GM19239 (cell line): ENCODE data around the gene DSTYK.

Experiments used
- DNase-seq: peaks from one replicate; pipeline ENCODE4 v3.0.0; 2011; ENCODE audit warnings: low spot score; ENCODE audit not compliant: insufficient read length
- FAIRE-seq: peaks from 2 replicates; lab custom pipeline; 2011; peaks lifted over from hg19 to GRCh38; lab: Jason Lieb, UNC

The DSTYK gene

DNA sequence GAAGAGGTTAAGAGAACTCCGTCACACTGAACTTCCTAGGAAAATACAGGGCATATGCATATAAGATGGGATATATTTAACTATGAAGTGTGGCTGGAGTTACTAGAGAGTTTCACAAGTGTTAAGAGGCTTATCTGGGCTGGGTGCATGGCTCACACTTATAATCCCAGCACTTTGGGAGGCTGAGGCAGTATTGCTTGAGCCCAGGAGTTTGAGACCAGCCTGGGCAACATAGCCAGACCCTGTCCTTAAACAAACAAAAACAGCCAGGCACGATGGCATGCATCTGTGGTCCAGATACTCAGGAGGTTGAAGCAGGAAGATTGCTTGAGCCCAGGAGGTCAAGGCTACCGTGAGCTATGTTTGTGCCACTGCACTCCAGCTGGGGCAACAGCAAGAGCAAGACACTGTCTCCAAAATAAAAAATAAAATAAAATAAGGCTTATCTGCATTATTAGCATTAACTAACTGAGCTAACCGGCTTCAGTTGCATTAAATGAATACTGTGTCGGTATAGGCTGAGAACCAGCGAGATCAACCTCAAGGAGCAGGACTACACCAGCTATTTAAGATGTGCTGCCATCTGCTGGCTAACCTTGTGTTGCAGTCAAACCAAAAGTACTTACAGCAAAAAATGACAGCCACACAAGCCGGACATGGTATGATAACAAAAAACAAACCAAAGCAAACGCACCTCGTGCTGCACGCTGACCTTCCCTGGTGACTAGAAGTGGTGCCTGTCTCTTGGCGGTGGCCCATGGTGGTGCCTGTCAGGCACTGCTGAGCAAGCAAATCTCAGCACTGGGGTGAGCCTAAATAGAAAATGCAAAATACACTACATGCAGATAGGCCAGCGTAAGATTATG, 70.0 kb downstream of the DSTYK start:
- peak; percentile 86 for FAIRE-seq
- peak; percentile 52 for DNase-seq

DNA sequence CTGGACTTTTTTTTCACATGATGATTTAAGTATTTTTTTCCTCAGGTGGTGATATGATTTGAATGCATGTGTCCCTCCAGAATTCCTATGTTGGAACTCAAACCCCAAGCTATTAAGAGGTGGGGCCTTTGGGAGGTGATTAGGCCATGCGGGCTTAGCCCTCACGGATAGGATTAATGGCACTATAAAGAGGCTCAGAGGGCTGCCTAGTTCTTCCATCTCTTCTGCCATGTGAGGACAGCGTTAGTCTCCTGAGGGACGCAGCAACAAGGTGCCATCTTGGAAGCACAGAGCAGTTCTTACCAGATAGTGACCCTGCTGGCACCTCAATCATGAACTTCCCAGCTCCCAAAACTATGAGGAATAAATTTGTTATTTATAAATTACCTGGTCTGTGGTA, 71.4 kb downstream of the DSTYK start:
- FAIRE-seq (no peak), DNase-seq (no peak)

DNA sequence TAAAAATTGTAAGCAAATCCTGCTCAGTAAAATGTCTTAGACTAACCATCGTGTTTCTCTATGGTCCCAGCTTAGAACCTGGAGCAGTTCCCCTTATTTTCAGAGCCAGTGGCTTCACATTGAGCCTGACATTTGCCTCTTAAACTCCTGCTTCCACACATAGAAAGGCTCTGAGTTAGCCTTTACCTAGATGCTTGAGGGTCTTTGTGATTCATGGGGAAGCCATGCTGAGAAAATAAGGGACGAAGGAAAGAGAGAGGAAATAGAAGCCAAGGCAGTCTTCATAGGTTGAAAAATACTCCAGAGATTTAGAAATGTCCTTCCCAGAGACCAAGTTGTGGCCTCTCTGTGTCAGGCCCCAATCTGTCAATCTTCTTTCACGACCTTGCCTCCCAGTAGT, 73.6 kb downstream of the DSTYK start:
- DNase-seq (no peak), FAIRE-seq (no peak)

DNA sequence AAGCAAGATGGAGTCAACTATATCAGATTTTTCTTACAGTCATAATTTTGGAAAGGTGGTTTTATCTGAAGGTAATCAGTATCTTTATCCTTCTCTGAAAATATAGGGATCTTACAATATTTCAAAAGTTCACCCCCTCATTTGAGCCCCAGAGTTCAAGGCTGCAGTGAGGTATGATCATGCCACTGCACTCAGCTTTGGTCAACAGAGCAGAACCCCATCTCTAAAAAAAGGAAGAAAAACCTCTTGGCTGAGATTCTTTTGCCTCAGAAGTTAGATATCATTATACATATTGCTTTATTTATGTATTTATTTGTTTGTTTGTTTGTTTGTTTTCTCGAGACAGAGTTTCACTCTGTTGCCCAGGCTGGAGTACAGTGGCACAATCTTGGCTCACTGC, 78.2 kb downstream of the DSTYK start:
- FAIRE-seq = no peak
- DNase-seq = no peak

DNA sequence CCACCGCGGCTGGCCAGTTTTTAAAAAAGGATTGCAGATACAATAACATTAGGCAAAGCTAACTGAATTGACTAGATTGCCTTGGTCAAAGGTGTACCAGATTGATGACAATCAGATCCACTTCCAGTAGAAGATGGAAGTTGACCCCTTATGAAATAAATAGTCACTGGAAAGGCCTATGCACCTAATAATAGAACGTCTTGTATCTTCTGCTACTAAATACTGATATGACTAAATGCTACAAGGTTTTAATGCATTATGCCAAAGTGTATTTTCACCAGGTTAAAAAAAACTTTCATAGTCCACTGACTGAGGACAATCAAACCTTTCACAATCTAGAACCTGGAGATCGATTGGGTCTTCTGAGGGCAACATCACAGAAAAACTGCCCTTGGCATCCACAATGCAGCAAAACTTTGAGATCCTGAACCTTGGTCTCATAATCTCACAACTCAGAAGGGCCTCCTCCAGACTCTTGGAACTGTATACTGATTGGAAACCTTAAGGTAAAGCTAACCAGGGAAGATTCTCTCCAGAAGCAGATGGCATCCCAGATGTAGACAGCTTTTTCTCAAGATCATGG, 82.0 kb downstream of the DSTYK start:
- DNase-seq (no peak), FAIRE-seq (no peak)

DNA sequence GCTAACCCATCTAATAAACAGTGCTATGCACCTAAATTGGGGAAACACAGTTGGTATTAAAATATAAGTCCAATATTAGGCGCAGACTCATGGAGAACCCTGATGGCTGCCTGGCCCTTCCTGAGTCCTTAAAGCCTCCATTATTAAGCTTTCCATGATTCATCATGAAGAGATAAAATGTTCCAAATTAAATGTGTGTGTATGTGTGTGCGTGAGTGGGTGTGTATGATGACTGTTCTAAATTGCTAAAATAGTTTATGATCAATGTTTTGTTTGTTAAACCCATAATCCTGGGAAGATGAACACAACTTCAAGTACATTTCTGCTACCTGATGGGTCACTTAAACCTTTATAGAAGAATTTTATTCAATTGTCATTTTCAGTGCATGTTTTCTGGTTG, 83.5 kb downstream of the DSTYK start:
- DNase-seq (no peak), FAIRE-seq (no peak)

DNA sequence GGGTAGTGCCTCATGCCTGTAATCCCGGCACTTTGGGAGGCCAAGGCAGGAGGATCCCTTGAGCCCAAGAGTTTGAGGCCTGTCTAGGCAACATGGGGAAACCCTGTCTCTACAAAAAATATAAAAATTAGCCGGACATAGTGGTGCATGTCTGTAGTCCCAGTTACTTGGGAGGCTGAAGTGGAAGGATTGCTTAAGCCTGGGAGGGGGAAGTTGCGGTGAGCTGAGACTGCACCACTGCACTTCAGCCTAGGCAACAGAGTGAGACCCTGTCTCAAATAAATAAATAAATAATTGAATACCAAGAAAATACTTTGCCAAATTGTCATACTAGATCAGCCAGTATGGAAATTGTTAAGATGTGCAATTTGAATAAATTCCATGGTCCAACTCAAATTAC, 83.9 kb downstream of the DSTYK start:
- FAIRE-seq (no peak), DNase-seq (no peak)

DNA sequence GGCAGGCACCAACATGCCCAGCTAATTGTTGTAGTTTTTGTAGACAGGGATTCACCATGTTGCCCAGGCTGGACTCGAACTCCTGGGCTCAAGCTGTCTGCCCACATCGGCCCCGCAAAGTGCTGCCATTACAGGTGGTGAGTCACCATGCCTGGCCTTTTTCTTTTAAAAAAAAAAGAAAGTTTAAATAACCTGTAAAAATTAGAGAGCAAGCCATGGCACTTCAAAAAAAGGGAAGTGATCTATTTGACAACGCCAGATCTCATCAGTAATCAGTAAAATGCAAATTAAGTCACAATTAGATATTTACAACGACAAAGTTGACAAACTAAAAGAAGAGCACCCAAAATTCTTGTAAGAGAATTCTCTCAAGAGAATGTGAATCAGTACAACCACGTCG, 86.8 kb downstream of the DSTYK start:
- FAIRE-seq (no peak), DNase-seq (no peak)

DNA sequence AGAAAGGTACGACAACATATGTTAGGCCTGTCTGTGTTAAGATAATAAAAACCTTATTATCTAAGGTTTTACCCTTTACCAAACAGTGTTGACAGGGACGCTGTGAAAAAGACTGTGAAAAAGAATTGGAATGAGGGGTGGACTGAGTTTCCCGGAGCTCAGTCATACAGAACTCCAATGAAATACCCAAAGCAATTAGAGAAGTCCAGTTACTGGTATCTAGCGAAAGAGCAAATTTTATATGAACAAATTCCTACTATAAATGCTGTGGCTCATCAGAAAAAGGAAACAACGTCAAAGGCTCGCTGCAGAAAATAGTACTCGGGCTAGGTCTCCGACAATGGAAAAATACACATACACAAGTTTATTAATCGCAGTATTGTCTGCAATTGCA, 89.0 kb downstream of the DSTYK start:
- FAIRE-seq = no peak
- DNase-seq = no peak

DNA sequence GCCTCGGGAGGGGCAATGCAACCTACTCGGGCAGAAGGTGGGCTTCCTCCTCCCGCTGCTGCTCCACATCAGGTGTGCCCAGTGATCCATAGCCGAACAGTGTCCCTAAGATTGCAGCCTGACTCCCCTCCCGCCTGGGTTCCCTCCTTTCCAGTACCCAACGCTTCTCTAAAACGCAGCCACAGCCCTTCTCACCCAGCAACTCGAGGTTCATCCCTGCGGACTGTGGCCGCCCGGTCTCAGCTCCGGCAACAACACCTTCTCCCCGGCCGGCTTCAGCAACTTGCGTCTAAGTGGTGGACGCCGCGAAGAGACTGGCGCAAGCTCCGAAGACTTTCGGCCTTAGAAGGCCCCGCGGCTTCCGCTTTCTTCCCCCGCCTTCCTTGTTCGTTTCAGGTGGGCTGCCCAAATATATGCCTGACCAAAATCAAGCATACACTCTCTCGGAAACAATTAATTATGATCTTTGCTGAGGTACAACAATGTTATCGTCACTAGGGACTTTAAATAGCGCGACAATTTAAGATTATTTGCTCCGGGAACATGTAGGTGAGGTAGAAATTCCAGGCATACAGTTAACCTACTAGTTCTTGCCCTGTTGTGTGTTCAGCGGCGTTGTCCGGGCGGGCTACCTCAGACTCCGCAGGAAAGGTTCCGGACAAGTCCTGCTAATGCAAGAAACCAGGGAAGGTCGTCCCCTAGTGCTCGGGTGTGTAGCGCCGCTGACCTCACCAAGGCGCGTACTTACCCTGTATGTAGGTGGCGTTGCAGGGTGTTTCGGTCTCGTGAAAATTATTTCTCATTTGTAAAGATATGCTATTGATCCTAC, 89.6 kb downstream of the DSTYK start, which contains the start of gene RBBP5:
RBBP5 (minus strand) TSS at position 319 of the 829 bp plus-strand sequence; CDS start at position 214, 105 bp downstream.
- FAIRE-seq (peak; percentile 98), DNase-seq (peak; percentile 77)

DNA sequence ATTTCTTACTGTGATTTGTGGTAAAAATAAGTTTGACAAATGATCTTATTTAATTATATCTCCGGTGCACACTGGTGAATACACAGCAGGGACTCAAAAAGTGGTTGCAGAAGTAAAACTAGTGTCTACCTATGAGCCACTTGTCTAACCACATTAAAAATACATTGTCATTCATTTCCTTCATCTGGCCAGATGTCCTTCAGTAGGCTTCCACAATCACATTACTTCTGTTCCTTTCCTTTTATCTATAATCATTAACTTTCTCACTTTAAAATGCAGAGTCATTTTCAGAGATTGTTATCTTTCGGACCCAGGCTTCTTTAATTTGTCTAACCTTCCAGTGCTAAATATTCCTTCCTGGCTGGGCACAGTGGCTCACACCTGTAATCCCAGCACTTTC, 92.8 kb downstream of the DSTYK start:
- FAIRE-seq (no peak), DNase-seq (no peak)

DNA sequence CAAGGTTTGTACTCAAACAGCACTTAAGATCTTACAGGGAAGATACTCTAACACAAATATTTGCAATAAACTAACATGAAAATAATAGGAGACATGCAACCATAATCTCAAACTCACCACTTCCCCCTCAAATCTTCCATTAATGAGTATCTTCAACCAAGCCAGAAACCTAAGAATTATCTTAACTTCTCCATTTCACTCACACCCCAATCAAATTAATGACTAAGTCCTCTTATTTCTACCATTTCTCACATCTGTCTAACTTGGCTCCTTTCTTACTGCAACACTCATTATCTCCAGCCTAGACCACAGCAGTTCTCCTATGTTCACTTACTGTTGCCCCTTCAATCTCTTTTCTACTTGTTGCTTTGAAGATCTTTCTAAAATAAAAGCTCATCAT, 100.1 kb downstream of the DSTYK start:
- DNase-seq (no peak), FAIRE-seq (no peak)

DNA sequence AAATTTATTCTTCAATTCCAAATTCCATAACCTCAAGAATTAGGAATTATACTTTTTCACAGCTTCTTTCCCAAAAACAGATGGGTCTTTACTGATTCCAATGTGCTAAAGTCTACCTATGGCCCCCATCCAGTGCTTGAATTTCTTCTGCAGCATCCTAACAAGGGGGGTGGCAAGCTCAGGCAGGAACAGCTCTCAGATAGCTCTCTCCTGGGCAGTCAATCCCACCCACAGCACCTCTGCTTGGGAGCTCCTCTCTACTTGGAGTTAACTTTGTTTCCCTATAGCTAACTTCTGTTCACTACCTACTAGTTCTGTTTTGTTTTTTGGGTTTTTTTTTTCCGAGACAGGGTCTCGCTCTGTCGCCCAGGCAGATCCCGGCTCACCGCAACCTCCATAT, 101.8 kb downstream of the DSTYK start:
- FAIRE-seq = no peak
- DNase-seq = no peak

DNA sequence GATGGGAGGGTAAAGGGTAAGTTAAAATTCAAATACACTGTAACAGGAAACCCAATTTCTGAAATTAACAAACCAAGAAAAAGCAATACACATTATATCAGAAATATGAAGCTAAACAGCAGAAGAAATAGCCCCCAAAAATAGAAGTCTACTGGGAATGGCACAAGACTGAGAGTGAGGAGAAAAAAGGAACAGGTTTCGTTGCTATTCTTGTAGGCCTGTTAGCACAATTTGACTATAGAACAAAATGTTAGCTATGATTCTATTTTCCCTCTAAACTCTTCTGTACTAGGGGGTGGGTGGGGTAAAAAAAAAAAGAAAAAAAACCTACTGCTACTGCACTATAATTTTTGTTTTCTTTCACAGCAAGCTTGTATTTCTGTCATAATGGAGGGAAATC, 102.2 kb downstream of the DSTYK start:
- DNase-seq = no peak
- no peak for FAIRE-seq

DNA sequence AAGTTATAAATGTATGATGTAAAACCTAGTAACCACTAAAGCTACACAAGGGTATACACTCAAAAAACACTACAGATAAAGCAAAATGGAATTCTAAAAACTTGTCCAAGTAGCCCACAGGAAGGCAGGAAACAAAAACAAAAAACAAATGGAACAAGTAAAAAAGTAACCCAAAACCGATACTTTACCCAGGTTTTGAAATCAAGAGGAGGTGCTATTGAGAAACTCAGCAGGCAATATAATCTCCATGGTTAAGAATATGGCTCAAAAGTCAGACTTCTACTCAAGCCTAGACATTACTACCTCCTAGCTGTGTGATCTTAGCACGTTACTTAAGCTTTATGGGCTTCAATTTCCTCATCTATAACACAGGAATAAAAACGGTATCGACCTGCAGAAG, 103.0 kb downstream of the DSTYK start:
- DNase-seq = no peak
- no peak for FAIRE-seq

DNA sequence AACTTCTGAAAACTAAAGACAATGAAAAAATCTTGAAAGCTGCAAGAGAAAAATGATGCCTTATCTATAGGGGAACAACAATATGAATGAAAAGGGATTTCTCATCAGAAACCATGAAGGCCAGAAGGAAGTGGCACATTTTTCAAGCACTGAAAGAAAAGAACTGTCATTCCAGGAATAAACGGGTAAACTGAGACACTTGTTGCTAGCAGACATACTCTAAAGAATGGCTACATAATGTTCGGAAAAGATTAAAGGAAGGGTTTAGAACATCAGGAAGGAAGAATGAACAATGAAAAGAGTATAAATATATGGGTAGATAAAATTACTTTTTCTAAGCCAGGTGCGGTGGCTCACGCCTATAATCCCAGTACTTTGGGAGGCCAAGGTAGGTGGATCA, 104.2 kb downstream of the DSTYK start:
- DNase-seq (no peak), FAIRE-seq (no peak)

DNA sequence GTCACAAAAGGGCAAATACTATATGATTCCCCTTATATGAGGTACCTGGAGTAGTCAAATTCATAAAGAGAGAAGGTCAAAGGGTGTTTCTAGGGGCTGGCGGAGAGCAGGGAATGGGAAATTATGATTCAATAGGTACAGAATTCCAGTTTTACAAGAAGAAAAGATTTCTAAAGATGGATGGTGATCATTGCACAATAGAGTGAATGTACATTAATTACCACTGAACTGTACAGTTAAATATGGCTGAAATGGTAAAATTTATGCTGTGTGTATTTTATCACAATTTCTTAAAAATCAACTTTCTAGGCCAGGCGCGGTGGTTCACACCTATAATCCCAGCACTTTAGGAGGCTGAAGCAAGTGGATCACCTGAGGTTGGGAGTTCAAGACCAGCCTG, 109.1 kb downstream of the DSTYK start:
- DNase-seq = no peak
- FAIRE-seq = no peak

DNA sequence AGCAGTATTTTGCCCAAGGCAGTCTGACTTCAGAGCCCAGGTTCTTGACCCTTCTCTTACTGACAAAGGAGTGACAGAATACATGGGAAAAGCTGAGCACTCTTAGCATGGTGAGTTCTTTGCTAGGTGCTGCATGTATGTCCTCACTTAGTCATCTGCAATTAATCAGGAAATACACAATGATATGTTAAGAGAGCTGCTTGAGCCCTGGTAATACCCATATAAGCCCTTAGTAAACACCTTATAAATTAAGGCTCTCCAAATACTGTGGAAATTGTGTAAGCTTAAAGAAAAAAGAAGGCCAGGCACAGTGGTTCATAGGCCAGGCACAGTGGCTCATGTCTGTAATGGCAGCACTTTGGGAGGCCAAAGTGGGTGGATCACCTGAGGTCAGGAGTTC, 113.3 kb downstream of the DSTYK start:
- FAIRE-seq (no peak), DNase-seq (no peak)

DNA sequence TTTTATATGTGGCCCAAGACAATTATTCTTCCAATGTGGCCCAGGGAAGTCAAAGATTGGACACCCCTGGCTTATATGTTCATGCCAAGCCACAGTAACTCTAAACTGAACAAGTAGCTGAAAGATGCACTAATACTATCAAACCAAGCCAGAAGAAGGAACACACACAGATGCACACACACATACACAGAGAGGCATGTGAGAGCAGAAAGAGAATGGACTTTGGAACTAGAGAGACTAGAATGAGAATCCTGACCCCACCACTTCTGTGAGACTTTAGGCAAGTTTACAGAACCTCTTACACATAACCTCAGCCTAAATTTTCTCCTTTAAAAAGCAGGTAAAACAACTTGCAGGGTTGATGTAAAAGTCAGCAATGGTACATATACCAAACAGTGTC, 116.1 kb downstream of the DSTYK start:
- FAIRE-seq (no peak), DNase-seq (no peak)
